ENCODE results near the gene RDH5. TPM values are rescaled to one million over a fixed set of nuclear protein-coding genes. Genes with fewer than 3 reads are reported as not detected.

Gene RDH5
- polyA plus RNA-seq, 1 donor from 2014 or later, result 3.4 TPM

DNA sequence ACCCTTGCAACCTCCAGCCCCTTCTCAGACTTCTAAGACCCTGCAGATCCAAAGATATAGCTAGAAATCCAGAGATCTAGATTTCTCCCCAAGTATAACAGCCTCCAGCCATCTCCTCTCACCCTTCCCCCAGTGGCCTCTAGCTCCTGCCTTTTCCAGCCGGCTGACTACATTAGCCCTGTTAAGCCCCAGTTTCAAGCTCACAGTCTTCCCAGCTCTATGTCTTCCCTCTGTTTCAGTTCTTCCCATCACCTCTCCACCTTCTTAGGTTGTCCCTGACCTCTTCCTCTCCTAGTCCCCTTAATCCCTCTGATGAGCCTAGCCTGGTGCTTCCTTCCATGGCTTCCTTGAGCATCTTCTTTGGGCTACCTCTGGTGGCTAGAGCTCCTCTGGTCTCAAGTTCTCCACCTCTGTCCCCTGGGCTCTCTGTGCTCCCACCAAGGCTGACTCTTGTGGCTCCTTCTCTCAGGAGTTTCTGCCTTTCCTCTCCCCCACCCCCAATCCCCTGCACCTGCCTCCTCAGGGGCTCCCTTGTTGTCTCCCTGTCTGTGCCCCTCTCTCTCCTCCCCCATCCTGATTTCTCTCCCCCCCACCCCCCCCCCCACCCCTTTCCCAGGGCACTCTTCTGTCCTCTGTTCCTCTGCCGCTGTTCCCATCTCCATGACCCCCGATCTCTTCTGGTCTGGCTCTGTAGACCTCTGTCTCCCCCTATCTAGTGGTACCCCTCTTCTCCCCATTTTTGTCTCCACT, 21.9 kb downstream of the RDH5 start:
- peaks cover 20% of the 10 kb centered on the region for H3F3A ChIP-seq (ENCODE audit: insufficient read depth, low read length, poor library complexity, severe bottlenecking)
- H3K27me3 ChIP-seq (ENCODE audit: insufficient read depth, low read depth, low read length), result no peaks in the 10 kb centered on the region
- peak overlapping the region; percentile 85 for H2AFZ ChIP-seq (ENCODE audit: low read depth, low read length)
- peak overlapping the region; percentile 99 for H3K4me2 ChIP-seq (ENCODE audit: low read length)
- H3K27ac ChIP-seq (ENCODE audit: low read length), result peak overlapping the region; percentile 100
- peaks cover 2% of the 10 kb centered on the region for H4K20me1 ChIP-seq (ENCODE audit: insufficient read depth)
- no peaks in the 10 kb centered on the region for H3K36me3 ChIP-seq (ENCODE audit: insufficient read depth, low read length)
- H3K79me2 ChIP-seq (replicated peaks; ENCODE audit: insufficient read depth, low read length), result peaks cover 34% of the 10 kb centered on the region
- H3K9me3 ChIP-seq (ENCODE audit: low read length), result no peaks in the 10 kb centered on the region
- TF ChIP-seq MXI1 (conservative IDR thresholded peaks at IDR 0.05; ENCODE audit: poor library complexity, severe bottlenecking) (no peak), EZH2 (IDR thresholded peaks at IDR 0.05; ENCODE audit: borderline replicate concordance, insufficient read depth, low read length, poor library complexity, severe bottlenecking) (no peak), POLR2AphosphoS5 (IDR thresholded peaks at IDR 0.05) (no peak), EP300 (conservative IDR thresholded peaks at IDR 0.05; ENCODE audit: poor library complexity, severe bottlenecking) (no peak), RAD21 (conservative IDR thresholded peaks at IDR 0.05) (no peak), SMC3 (conservative IDR thresholded peaks at IDR 0.05; ENCODE audit: poor library complexity) (no peak), TAF1 (IDR thresholded peaks at IDR 0.05; ENCODE audit: low read depth) (no peak)
- TF ChIP-seq, protein P1, sequence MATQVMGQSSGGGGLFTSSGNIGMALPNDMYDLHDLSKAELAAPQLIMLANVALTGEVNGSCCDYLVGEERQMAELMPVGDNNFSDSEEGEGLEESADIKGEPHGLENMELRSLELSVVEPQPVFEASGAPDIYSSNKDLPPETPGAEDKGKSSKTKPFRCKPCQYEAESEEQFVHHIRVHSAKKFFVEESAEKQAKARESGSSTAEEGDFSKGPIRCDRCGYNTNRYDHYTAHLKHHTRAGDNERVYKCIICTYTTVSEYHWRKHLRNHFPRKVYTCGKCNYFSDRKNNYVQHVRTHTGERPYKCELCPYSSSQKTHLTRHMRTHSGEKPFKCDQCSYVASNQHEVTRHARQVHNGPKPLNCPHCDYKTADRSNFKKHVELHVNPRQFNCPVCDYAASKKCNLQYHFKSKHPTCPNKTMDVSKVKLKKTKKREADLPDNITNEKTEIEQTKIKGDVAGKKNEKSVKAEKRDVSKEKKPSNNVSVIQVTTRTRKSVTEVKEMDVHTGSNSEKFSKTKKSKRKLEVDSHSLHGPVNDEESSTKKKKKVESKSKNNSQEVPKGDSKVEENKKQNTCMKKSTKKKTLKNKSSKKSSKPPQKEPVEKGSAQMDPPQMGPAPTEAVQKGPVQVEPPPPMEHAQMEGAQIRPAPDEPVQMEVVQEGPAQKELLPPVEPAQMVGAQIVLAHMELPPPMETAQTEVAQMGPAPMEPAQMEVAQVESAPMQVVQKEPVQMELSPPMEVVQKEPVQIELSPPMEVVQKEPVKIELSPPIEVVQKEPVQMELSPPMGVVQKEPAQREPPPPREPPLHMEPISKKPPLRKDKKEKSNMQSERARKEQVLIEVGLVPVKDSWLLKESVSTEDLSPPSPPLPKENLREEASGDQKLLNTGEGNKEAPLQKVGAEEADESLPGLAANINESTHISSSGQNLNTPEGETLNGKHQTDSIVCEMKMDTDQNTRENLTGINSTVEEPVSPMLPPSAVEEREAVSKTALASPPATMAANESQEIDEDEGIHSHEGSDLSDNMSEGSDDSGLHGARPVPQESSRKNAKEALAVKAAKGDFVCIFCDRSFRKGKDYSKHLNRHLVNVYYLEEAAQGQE (IDR thresholded peaks at IDR 0.05; ENCODE audit: borderline replicate concordance), result no peak
- TF ChIP-seq, protein P2, sequence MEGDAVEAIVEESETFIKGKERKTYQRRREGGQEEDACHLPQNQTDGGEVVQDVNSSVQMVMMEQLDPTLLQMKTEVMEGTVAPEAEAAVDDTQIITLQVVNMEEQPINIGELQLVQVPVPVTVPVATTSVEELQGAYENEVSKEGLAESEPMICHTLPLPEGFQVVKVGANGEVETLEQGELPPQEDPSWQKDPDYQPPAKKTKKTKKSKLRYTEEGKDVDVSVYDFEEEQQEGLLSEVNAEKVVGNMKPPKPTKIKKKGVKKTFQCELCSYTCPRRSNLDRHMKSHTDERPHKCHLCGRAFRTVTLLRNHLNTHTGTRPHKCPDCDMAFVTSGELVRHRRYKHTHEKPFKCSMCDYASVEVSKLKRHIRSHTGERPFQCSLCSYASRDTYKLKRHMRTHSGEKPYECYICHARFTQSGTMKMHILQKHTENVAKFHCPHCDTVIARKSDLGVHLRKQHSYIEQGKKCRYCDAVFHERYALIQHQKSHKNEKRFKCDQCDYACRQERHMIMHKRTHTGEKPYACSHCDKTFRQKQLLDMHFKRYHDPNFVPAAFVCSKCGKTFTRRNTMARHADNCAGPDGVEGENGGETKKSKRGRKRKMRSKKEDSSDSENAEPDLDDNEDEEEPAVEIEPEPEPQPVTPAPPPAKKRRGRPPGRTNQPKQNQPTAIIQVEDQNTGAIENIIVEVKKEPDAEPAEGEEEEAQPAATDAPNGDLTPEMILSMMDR (IDR thresholded peaks at IDR 0.05; ENCODE audit: poor library complexity, severe bottlenecking), result no peak
- peak overlapping the region; percentile 71 for H3K4me3 ChIP-seq (ENCODE audit: low read length)
- peak overlapping the region; percentile 97 for H3K9ac ChIP-seq (ENCODE audit: low read length)
- no peaks in the 10 kb centered on the region for H3K9me2 ChIP-seq (ENCODE audit: insufficient read depth, low read length)

DNA sequence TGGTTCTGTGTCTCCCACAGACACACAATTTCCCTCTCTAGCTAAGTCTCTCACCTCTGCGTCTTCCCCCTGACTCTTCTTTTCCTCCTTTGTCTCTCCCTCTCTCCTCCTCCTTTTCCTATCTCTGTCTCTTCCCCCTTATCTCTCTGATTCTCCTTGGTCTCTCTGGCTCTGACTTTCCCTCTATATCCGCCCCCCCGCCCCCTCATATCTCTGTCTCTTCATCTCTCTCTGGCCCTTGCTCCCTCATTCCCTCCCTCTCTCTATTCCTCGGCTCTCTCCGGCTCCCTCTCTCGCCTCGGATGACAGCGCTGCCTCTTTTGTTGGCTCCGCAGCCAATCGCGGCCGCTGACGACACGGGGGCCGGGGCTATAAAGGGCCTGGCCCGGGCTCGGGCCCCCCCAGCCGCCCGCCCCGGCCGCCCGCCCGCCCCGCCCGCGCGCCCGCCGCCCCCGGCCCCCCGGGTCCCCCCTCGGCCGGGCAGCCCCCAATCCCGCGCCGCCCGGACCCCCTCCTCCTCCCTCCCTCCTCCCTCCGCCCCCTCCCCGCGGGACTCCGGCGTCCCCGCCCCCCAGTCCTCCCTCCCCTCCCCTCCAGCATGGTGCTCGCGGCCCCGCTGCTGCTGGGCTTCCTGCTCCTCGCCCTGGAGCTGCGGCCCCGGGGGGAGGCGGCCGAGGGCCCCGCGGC, 22.7 kb downstream of the RDH5 start, which contains the start of gene GDF11:
Gene GDF11 (plus strand): TSS at position 404 of the 687 bp plus-strand sequence. CDS start 195 bp downstream, at position 599.
- Histone ChIP-seq H3K4me2 (ENCODE audit: low read length) (peak within 1 kb of the TSS; percentile 99), H3K27ac (ENCODE audit: low read length) (peak within 1 kb of the TSS; percentile 100), H3K36me3 (ENCODE audit: insufficient read depth, low read length) (no peaks in the 10 kb centered on the region), H3K4me3 (ENCODE audit: low read length) (peak within 1 kb of the TSS; percentile 97), H3K9me3 (ENCODE audit: low read length) (no peaks in the 10 kb centered on the region), H3K9ac (ENCODE audit: low read length) (peak within 1 kb of the TSS; percentile 97), H2AFZ (ENCODE audit: low read depth, low read length) (peak within 1 kb of the TSS; percentile 85), H3K79me2 (replicated peaks; ENCODE audit: insufficient read depth, low read length) (peaks cover 41% of the 10 kb centered on the region), H3K9me2 (ENCODE audit: insufficient read depth, low read length) (no peaks in the 10 kb centered on the region), H4K20me1 (ENCODE audit: insufficient read depth) (peaks cover 2% of the 10 kb centered on the region), H3K27me3 (ENCODE audit: insufficient read depth, low read depth, low read length) (no peaks in the 10 kb centered on the region), H3F3A (ENCODE audit: insufficient read depth, low read length, poor library complexity, severe bottlenecking) (peaks cover 14% of the 10 kb centered on the region)
- TF ChIP-seq EP300 (conservative IDR thresholded peaks at IDR 0.05; ENCODE audit: poor library complexity, severe bottlenecking) (peak; percentile 57), SMC3 (conservative IDR thresholded peaks at IDR 0.05; ENCODE audit: poor library complexity) (no peak), TAF1 (IDR thresholded peaks at IDR 0.05; ENCODE audit: low read depth) (peak; percentile 89), MXI1 (conservative IDR thresholded peaks at IDR 0.05; ENCODE audit: poor library complexity, severe bottlenecking) (no peak), EZH2 (IDR thresholded peaks at IDR 0.05; ENCODE audit: borderline replicate concordance, insufficient read depth, low read length, poor library complexity, severe bottlenecking) (no peak), POLR2AphosphoS5 (IDR thresholded peaks at IDR 0.05) (peak; percentile 98), RAD21 (conservative IDR thresholded peaks at IDR 0.05) (peak; percentile 28)
- TF ChIP-seq, protein P2 (IDR thresholded peaks at IDR 0.05; ENCODE audit: poor library complexity, severe bottlenecking), result peak; percentile 32
- TF ChIP-seq, protein P1 (IDR thresholded peaks at IDR 0.05; ENCODE audit: borderline replicate concordance), result peak; percentile 91

Measured in neural cell (in vitro differentiated cells).